T-helper 9 cell (primary cell): Measurements from ENCODE around the gene TRMT61A.

Experiments used
- DNase-seq: peaks from one replicate; pipeline ENCODE4 v3.0.0-alpha.2; 2020

Gene TRMT61A

DNA sequence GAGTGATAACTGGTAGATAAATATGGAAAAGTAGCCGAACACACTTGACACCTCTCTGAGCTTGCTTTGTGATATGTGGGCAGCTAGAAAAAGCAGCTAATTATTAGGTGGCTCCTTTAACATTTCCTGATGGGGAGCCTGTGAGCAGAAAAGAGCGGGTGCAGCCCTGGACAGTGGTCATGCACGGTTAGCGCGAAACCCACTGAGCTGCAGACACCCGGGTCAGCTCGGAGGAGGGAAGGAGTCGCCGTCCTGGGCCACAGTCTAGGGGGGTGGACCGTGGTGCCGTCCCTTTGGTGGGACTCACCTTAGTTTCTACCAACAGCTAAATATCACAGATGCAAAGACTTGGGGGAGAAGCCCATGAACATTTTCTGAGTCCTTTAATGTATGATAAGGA, 40.4 kb downstream of the TRMT61A start:
- no peak for DNase-seq

DNA sequence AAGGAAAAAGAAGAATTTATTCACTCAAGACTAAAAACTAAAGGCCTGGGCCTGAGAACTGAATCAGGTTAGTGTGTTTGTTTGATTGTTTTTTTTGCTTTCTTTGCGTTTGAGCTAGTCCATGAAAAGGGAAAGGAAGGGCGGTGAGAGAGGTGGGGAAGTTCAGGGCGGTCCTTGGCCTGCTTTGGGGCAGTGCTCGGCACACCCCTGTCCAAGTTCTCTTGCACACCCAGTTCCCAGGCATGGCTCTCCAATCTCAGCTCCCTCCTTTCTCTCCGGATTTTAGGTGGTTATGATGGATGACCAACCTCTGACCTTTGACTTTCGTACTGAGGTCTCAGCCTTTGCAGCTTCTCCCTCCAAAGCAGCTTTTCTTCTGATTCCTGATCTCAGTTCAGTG, 45.1 kb downstream of the TRMT61A start:
- DNase-seq = no peak

DNA sequence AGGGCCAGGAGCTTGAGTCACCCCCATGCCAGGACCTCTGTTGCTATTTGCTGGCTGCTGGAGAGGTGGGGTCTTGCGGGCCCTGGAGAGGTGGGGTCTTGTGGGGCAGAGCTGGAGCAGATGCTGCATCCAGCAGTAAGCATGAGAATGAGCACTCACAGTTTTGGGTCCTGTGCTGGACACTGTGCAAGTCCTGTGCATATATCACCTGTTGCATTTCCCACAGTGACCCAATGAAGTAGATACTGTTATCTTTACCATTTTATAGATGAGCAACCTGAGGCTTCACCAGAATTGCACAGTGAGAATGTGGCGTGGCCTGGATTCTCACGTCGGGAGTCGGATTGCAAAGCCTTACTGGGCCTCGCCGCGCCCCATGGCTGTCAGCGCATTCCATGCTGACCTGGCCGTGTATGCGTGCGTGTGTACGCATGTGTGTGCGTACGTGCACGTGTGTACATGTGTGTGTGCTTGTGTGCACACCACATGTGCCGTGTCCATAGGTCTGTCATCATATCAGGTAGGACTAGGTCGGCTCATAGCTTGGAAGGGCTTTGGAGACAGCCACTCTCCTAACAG, 45.8 kb downstream of the TRMT61A start:
- DNase-seq = no peak

DNA sequence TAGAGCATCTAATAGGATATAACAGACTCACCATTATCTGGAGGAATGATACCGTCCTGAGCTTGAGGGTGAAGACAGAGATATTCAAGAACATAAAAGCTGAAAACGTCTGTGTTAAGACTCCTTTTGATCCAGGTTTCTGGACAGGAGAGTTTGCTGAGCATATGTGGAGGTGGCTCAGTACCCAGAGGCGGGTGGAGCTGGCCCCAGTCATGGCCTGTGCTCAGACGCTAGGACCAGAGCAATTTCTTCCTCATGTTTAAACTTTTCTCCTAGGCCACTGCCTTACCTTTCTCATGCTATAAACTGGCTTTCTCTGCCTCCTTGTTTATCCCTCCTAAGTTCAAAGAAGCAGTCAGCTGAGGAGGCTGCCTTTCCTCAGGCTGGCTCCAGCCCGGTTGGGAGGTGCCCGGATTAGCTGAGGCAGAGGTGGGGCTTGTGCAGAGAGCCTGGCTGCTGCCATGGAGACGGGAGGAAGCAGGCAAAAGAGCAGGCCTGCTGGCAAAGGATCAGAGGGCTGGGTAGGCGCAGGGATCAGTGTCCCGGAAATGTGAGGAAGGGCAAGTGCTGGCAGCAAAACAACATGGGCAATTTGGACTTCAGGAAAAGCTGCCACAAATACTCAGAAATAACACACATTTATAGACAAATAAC, 47.5 kb downstream of the TRMT61A start:
- DNase-seq = no peak

DNA sequence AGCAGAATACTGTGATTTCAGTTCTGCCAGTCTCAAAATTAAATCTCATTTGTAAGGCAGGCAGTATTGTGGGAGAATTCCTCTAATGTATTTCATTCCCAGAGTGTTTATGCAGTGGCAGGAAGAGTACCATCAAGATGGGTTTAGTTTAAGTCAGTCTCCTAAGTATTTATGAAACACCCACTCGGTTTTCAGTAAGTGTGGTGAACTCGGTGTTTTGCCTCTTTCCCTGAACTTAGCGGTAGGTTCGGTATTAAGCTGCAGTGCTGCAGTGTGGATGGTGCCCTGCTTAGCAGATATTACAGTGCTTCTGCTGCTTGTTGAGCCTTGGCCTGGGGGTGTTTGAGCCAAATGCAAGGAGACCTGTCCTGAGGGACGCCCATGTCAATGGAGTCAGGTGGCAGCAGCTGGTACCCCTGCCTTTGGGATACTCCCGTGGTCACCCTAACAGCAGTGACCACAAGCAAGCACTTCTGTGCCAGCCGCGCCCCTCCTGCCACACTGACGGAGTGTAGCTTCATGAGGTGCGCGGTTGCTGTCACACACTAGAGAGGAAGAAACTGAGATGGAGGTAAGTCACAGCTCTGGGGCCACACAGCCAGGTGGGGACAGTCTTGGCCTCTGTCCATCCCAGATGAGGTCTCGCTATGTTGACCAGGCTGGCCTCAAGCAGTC, 49.5 kb downstream of the TRMT61A start:
- no peak for DNase-seq

DNA sequence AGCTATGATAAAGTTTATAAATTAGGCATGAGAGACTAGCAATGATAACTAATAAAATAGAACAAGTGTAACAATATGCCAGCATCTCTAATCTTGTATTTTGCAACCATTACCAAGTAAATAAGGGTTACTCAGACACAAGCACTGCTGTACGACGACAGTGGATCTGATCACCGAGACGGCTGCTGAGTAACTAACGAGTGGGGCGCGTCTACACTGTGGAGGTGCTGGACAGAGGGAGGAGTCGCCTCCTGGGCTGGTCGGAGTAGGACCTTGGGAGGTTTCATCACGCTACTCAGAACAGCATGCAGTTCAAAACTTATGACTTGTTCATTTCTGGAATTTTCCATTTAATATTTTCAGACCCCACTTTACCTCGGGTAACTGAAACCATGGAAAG, 52.2 kb downstream of the TRMT61A start:
- no peak for DNase-seq

DNA sequence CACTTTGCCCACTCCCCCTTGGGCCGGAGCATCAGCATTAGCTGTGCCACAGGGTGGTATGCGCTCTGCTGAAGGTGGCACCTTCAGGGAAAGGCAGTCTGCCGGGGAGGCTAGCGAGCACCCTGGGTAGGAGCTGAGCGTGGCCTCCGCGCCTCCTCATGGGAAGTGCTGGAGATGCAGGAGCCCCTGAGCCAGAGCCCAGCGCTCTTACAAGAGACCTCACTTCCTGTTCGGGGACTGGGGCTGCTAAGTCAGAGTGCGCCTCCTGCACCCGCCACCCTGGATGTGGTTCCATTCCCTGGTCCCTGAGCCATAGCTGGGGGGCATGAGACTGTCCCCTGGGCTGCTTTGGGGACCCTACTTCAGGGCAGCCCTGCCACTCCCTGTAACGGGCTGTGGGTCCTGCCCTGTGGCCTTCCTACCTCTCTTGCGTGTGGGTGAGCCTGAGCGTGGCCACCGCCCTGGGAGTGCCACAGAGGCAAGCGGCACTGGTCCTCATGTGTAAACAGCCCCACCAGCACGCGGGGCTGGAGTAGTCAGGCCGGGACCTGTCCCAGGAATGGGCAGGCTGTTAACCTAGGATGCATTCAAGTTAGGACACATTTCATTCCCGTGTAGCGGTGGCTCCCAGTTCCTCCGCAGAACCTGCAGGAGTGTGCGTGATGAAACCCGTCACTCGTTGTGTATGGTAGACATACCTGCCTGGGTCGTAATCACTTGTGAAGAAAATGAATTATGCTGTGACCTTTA, 53.1 kb downstream of the TRMT61A start:
- DNase-seq = no peak

DNA sequence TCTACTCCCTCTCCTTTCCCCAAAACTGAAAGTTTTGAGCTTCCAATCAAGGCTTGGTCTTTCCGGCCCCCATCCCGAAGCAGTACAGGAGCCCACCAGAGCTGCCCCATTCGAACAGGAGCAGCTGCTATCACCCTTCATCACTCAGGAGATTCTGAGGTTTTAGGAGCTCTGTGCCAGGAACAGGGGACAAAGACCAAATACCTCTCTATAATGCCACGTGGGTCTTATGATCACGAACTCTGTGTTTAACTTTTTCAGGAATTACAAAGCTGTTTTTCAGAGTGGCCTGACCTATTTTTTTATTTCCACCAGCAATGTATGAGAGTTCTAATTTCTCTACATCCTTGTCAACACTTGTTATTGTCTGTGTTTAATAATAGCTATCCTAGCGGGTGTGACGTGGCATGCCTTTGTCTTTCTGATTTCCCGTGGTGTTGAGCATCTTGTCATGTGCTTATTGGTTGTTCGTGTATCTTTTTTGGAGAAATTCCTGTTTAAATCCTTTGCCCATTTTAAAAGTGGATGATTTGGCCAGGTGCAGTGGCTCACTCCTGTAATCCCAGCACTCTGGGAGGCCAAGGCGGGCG, 55.4 kb downstream of the TRMT61A start:
- no peak for DNase-seq
